GM18505 (cell line): Measurements from ENCODE around the gene DHRSX.
"Not testable (repeated sequence)": the region's sequence is repeated elsewhere in the genome, so short reads cannot be mapped to it uniquely, and the experiment has no call there.

Source experiments
- ATAC-seq: cut with Tn5 transposase; IDR thresholded peaks from one replicate; pipeline ENCODE4 v1.9.1; 2021; ENCODE audit not compliant: unreplicated experiment
- POLR2A ChIP-seq: IDR thresholded peaks from 4 replicates; pipeline ENCODE4 v1.6.1; 2011; ENCODE audit warnings: borderline replicate concordance; ENCODE audit not compliant: insufficient read depth, insufficient read length; ENCODE audit errors: extremely low read depth

Gene DHRSX

GRCh38 chrX:2391869-2392606, 108.7 kb downstream of the DHRSX start:
- ATAC-seq: no peak
- no peak for TF ChIP-seq POLR2A

GRCh38 chrX:2390754-2391153, 110.0 kb downstream of the DHRSX start:
- no peak for ATAC-seq
- no peak for TF ChIP-seq POLR2A

GRCh38 chrX:2389731-2390130, 111.0 kb downstream of the DHRSX start:
- ATAC-seq: not testable (repeated sequence)

DNA sequence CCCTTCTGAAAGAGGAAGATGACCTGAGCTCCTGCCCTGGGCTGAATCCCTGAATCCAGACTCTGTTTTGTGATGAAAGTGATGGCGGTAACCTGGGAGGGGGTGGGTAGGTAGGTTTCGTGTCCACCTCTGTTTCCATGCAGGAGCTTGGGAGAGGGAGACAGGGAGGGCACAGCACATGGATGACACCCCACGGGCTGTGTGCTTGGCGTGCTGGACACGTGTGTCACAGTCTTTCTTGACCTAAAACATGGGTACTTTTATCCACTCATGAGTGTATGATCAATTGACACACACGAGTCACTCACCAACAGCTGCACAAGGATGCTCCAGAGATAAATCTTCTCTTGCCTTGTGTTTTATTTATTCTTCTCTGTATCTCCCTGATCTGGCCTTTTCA, 111.5 kb downstream of the DHRSX start:
- ATAC-seq: no peak
- TF ChIP-seq POLR2A: no peak

DNA sequence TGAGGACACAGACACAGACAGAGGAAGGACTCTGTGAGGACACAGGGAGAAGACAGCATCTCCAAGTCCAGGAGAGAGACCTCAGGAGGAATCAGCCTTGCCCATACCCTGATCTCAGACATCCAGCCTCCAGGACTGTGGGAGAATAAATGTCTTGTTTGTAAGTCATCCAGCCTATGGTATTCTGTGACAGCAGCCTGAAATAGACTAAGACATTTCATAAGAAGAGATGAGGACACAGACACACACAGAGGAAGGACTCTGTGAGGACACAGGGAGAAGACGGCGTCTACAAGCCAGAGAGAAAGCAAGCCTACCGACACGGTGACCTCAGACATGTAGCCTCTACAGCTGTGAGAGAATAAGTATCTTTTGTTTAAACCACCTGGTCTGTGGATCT, 112.1 kb downstream of the DHRSX start:
- TF ChIP-seq POLR2A: no peak
- no peak for ATAC-seq

- TF ChIP-seq POLR2A: no peak
These were observed 113.0 kb downstream of the DHRSX start for GRCh38 chrX:2387614-2388239.

GRCh38 chrX:2385224-2385623, 115.6 kb downstream of the DHRSX start:
- ATAC-seq: no peak
- no peak for TF ChIP-seq POLR2A

More at GRCh38 chrX:2387614-2388239, 113.0 kb downstream of the DHRSX start:
- ATAC-seq: no peak

- no peak for ATAC-seq
- TF ChIP-seq POLR2A: no peak
These were observed 116.3 kb downstream of the DHRSX start for GRCh38 chrX:2384486-2384885.

- no peak for TF ChIP-seq POLR2A
- ATAC-seq: no peak
These were observed 117.0 kb downstream of the DHRSX start for GRCh38 chrX:2383735-2384134.

GRCh38 chrX:2383144-2383543, 117.6 kb downstream of the DHRSX start:
- TF ChIP-seq POLR2A: no peak
- ATAC-seq: no peak

GRCh38 chrX:2382433-2383048, 118.2 kb downstream of the DHRSX start:
- not testable (repeated sequence) for ATAC-seq

DNA sequence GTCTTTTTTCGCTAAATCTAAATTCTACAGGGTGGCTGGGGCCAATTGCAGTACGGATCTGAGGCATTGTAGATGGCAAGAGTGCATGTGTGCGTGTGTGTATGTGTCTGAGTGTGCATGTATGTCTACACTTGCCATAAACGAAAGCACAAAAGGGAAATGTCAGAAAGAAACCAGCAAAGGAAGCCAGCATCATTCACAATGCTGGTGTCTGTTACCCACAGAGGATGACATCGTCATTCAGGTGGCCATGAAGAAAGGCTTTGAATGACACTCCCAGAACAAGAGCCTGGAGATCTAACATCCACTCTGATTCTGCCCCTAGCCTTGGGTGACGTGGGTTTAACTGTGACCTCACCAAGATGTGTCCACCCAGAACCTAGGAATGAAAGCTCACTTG, 124.6 kb downstream of the DHRSX start:
- no peak for TF ChIP-seq POLR2A
- ATAC-seq: no peak

DNA sequence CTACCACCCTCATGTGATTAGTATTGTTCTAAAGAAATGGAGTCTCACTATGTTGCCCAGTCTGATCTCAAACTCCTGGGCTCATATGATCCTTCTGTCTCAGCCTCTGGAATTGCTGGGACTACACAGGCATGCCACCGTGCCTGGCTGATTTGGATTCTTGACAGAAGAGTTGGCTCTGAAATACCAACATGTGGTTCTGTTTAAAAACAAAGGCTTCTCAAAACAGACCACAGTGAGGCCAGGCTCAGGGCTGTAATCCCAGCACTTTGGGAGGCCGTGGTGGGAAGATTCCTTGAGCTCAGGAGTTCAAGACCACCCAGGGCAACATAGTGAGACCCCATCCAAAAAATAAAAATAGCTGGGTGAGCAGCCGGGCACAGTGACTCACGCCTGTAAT, 126.7 kb downstream of the DHRSX start:
- no peak for ATAC-seq
- no peak for TF ChIP-seq POLR2A

- no peak for ATAC-seq
- TF ChIP-seq POLR2A: no peak
These were observed 127.2 kb downstream of the DHRSX start for GRCh38 chrX:2373615-2374014.

DNA sequence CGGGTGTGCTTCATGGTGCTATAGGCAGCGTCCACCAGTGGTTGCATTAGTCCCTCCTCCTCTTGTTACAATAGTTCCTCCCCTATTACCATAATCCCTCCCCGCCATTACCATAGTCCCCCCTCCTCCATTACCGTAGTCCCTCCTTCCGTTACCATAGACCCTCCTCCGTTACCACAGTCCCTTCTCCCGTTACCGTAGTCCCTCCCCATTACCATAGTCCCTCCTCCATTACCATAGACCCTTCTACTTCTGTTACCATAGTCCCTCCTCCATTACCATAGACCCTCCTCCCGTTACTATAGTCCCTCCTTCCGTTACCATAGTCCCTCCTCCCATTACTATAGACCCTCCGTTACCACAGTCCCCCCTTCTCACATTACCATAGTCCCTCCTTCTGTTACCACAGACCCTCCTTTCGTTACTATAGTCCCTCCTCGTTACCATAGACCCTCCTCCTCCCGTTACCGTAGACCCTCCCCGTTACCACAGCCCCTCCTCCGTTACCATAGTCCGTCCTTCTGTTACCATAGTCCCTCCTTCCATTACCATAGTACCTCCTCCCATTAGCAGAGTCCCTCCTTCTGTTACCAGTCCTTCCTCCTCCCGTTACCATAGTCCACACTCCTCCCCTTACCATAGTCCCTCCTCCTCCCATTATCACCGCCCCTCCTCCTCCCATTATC, 129.6 kb downstream of the DHRSX start:
- no peak for ATAC-seq
- TF ChIP-seq POLR2A: no peak

DNA sequence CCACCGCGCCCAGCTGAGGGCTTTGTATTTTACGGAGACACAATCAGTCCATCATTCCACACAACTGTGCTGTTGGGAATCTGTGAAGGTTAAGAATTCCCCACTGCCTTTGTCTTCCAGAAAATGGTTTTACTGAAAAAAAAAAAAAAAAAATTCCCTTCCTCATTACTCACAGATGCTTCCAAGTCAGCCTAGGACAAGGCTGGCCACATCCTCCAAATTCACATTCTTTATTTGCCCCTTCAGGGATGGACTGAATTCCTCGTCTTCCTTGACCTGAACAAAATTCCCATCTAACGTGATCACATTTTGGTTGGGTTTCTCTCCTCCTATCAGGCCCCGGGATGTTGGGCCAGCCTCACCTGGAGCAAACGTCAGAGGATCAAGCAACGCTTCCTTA, 130.3 kb downstream of the DHRSX start:
- no peak for TF ChIP-seq POLR2A
- no peak for ATAC-seq
